IMR-90 (cell line): ENCODE data around the gene PLAC9. TPM values are rescaled to one million over a fixed set of nuclear protein-coding genes. Genes with fewer than 3 reads are reported as not detected.

ENCODE experiments used
- ATAC-seq: fragments of 200-7000 bp; cut with Tn5 transposase; 2 replicates; pipeline ENCODE4 v1.9.1; 2020; ENCODE audit warnings: low read depth, mild to moderate bottlenecking, moderate library complexity
- BruUV-seq: library from RNA; stranded (reverse); fragments of 400-500 nt; replicated peaks from 2 replicates; lab custom pipeline; 2021; lab: Mats Ljungman, UMichigan
- CTCF ChIA-PET: fragments of 300-600 bp; formaldehyde crosslinking; extraction: SDS; loops from one replicate; lab custom pipeline; 2021; ENCODE audit warnings: antibody characterized with exemption; lab: Yijun Ruan, JAX
- POLR2A ChIA-PET: fragments of 300-600 bp; sonication (Branson Sonifier 250); formaldehyde crosslinking; loops from one replicate; lab custom pipeline; 2022; ENCODE audit warnings: antibody characterized with exemption; ENCODE audit not compliant: unreplicated experiment; lab: Charles Lee
- DNase-seq: peaks from one replicate; pipeline ENCODE4 v3.0.0; 2013
- H2AFZ ChIP-seq: replicated peaks from 2 replicates; pipeline ENCODE3; 2013; ENCODE audit warnings: low read length, mild to moderate bottlenecking; ENCODE audit not compliant: poor library complexity
- H2AK5ac ChIP-seq: 2 replicates; pipeline ENCODE4 v1.6.1; 2013; ENCODE audit warnings: low read depth, low read length, inconsistent platforms
- H2AK9ac ChIP-seq: replicated peaks from 2 replicates; pipeline ENCODE3; 2013; ENCODE audit warnings: mild to moderate bottlenecking, low read depth, low read length, moderate library complexity; ENCODE audit not compliant: poor library complexity
- H2BK120ac ChIP-seq: 2 replicates; pipeline ENCODE4 v1.6.1; 2013; ENCODE audit warnings: low read depth, low read length, inconsistent platforms
- H2BK15ac ChIP-seq: 3 replicates; pipeline ENCODE4 v1.6.1; 2013; ENCODE audit warnings: low read depth, low read length, inconsistent platforms
- H2BK20ac ChIP-seq: 2 replicates; pipeline ENCODE4 v1.6.1; 2013; ENCODE audit warnings: low read depth, mild to moderate bottlenecking, inconsistent platforms, low read length, moderate library complexity
- H2BK5ac ChIP-seq: 2 replicates; pipeline ENCODE4 v1.6.1; 2013; ENCODE audit warnings: mild to moderate bottlenecking, low read depth, low read length, inconsistent platforms; ENCODE audit not compliant: poor library complexity, severe bottlenecking
- H3K14ac ChIP-seq: replicated peaks from 2 replicates; pipeline ENCODE4 v1.6.1; 2013; ENCODE audit warnings: low read depth, low read length, inconsistent platforms
- H3K18ac ChIP-seq: 2 replicates; pipeline ENCODE4 v1.6.1; 2013; ENCODE audit warnings: low read depth, low read length, control low read depth
- H3K23ac ChIP-seq: 2 replicates; pipeline ENCODE4 v1.6.1; 2013; ENCODE audit warnings: low read depth, low read length, inconsistent platforms
- H3K27ac ChIP-seq: 2 replicates; pipeline ENCODE4 v1.5.1; 2013; ENCODE audit warnings: mild to moderate bottlenecking, control low read depth, low read length; ENCODE audit not compliant: insufficient read depth
- H3K27me3 ChIP-seq: 2 replicates; pipeline ENCODE4 v1.6.1; 2013; ENCODE audit warnings: low read length; ENCODE audit not compliant: control insufficient read depth, insufficient read depth
- H3K36me3 ChIP-seq: 2 replicates; pipeline ENCODE4 v1.6.1; 2013; ENCODE audit warnings: low read length, mixed read lengths; ENCODE audit not compliant: control insufficient read depth, insufficient read depth
- H3K4ac ChIP-seq: 2 replicates; pipeline ENCODE4 v1.6.1; 2013; ENCODE audit warnings: low read depth, low read length, inconsistent platforms
- H3K4me1 ChIP-seq: 2 replicates; pipeline ENCODE4 v1.6.1; 2013; ENCODE audit warnings: low read length, mixed read lengths; ENCODE audit not compliant: control insufficient read depth, insufficient read depth
- H3K4me2 ChIP-seq: 2 replicates; pipeline ENCODE4 v1.6.1; 2013; ENCODE audit warnings: low read depth, mild to moderate bottlenecking, control low read depth, low read length, moderate library complexity
- H3K4me3 ChIP-seq: 2 replicates; pipeline ENCODE4 v1.5.1; 2013; ENCODE audit warnings: low read depth, mild to moderate bottlenecking, control low read depth, low read length, moderate library complexity; ENCODE audit not compliant: insufficient read depth
- H3K56ac ChIP-seq: 2 replicates; pipeline ENCODE4 v1.6.1; 2013; ENCODE audit warnings: low read length, inconsistent platforms; ENCODE audit not compliant: insufficient read depth; ENCODE audit errors: extremely low read depth
- H3K79me1 ChIP-seq, 2 experiments: 2 replicates each; pipeline ENCODE4 v1.6.1; 2013; ENCODE audit warnings: low read length in 2 of 2, inconsistent platforms in 1 of 2, low read depth in 1 of 2
- H3K9ac ChIP-seq: 2 replicates; pipeline ENCODE4 v1.6.1; 2013; ENCODE audit warnings: low read depth, low read length, control low read depth
- H3K9me1 ChIP-seq: 2 replicates; pipeline ENCODE4 v1.6.1; 2013; ENCODE audit warnings: low read length, inconsistent platforms; ENCODE audit not compliant: insufficient read depth
- H3K9me3 ChIP-seq: 2 replicates; pipeline ENCODE4 v1.6.1; 2013; ENCODE audit warnings: low read length; ENCODE audit not compliant: control insufficient read depth, insufficient read depth
- H4K20me1 ChIP-seq: 2 replicates; pipeline ENCODE4 v1.6.1; 2013; ENCODE audit warnings: low read length, inconsistent platforms; ENCODE audit not compliant: insufficient read depth
- H4K5ac ChIP-seq: 2 replicates; pipeline ENCODE4 v1.6.1; 2013; ENCODE audit warnings: mild to moderate bottlenecking, low read depth, low read length, control low read depth
- H4K8ac ChIP-seq, 2 experiments: 2 replicates each; pipeline ENCODE4 v1.6.1; 2013; ENCODE audit warnings: low read depth in 2 of 2, low read length in 2 of 2, control low read depth in 1 of 2, inconsistent platforms in 1 of 2
- H4K91ac ChIP-seq: 2 replicates; pipeline ENCODE4 v1.6.1; 2013; ENCODE audit warnings: low read depth, low read length, inconsistent platforms; ENCODE audit not compliant: insufficient read depth
- BHLHE40 ChIP-seq: fragments of 150-350 bp; IDR thresholded peaks from 2 replicates; pipeline ENCODE4 v1.6.1; 2016; ENCODE audit warnings: mild to moderate bottlenecking, low read depth, low read length
- CEBPB ChIP-seq: IDR thresholded peaks from 2 replicates; pipeline ENCODE4 v1.6.1; 2012; ENCODE audit warnings: low read depth, low read length, improper control_type of control experiment
- CHD1 ChIP-seq: IDR thresholded peaks from 2 replicates; pipeline ENCODE4 v1.6.1; 2012; ENCODE audit warnings: low read depth, low read length, improper control_type of control experiment
- ELK1 ChIP-seq: fragments of 150-350 bp; IDR thresholded peaks from 2 replicates; pipeline ENCODE4 v1.6.1; 2016; ENCODE audit warnings: low read depth, mild to moderate bottlenecking, low read length, moderate library complexity, borderline replicate concordance
- FOS ChIP-seq: fragments of 150-350 bp; IDR thresholded peaks from 2 replicates; pipeline ENCODE4 v1.6.1; 2016; ENCODE audit warnings: low read depth, low read length
- MAFK ChIP-seq: IDR thresholded peaks from 2 replicates; pipeline ENCODE4 v1.6.1; 2012; ENCODE audit warnings: low read depth, low read length, improper control_type of control experiment
- MAZ ChIP-seq: IDR thresholded peaks from 2 replicates; pipeline ENCODE4 v1.6.1; 2012; ENCODE audit warnings: low read depth, mild to moderate bottlenecking, low read length, improper control_type of control experiment, moderate library complexity, borderline replicate concordance
- NFE2L2 ChIP-seq: fragments of 150-350 bp; IDR thresholded peaks from 2 replicates; pipeline ENCODE4 v1.6.1; 2016; ENCODE audit warnings: low read depth, mild to moderate bottlenecking, low read length
- POLR2A ChIP-seq: IDR thresholded peaks from 2 replicates; pipeline ENCODE4 v1.6.1; 2012; ENCODE audit warnings: mild to moderate bottlenecking, low read depth, low read length
- RAD21 ChIP-seq: IDR thresholded peaks from 2 replicates; pipeline ENCODE4 v1.6.1; 2012; ENCODE audit warnings: low read length, improper control_type of control experiment
- RCOR1 ChIP-seq: IDR thresholded peaks from 2 replicates; pipeline ENCODE4 v1.6.1; 2012; ENCODE audit warnings: mild to moderate bottlenecking, low read length, improper control_type of control experiment; ENCODE audit not compliant: insufficient replicate concordance
- RFX5 ChIP-seq: IDR thresholded peaks from 2 replicates; pipeline ENCODE4 v1.8.0; 2012; ENCODE audit warnings: low read depth, mild to moderate bottlenecking, low read length, moderate library complexity
- SMC3 ChIP-seq: fragments of 150-350 bp; IDR thresholded peaks from 2 replicates; pipeline ENCODE4 v1.6.1; 2016; ENCODE audit warnings: low read depth, mild to moderate bottlenecking, antibody characterized with exemption, low read length, moderate library complexity
- WGBS, 2 experiments: methylation state at CpG; one replicate each; pipeline versions ENCODE4 v1.1.5 to v1.1.7; 2013; ENCODE audit warnings: missing lambda C conversion rate in 2 of 2; ENCODE audit not compliant: insufficient read length in 1 of 2; ENCODE audit errors: extremely low coverage in 2 of 2; 5-methylcytosine and 5-hydroxymethylcytosine counted together
- dilution Hi-C: fragments of 300-500 bp; cut with HindIII; formaldehyde crosslinking; loops from one replicate; pipeline ENCODE4 v1.14.3; 2018; ENCODE audit warnings: low sequenced_read_pairs; ENCODE audit not compliant: unreplicated experiment
- in situ Hi-C: fragments of 300-500 bp; cut with MboI; formaldehyde crosslinking; loops from 3 replicates; pipeline ENCODE4 v1.14.3; 2019; ENCODE audit warnings: low sequenced_read_pairs, inconsistent platforms, mixed read lengths
- intact Hi-C: fragments of 100-400 bp; cut with micrococcal nuclease; formaldehyde crosslinking; loops from 2 replicates; pipeline ENCODE4 v1.10.0; 2022
- polyA plus RNA-seq, 3 experiments: library from polyadenylated mRNA; depleted of rRNA; stranded (reverse); fragments of >200 nt; gene quantifications; 2 replicates each; pipeline ENCODE4 v1.2.3, GENCODE V29; 2012; ENCODE audit warnings: low replicate concordance in 1 of 3
- total RNA-seq: library from RNA; depleted of rRNA; stranded (reverse); fragments of >200 nt; gene quantifications from 2 replicates; pipeline ENCODE4 v1.2.3, GENCODE V29; 2012
- TF ChIP-seq, protein P1 (sequence below): conservative IDR thresholded peaks from 2 replicates; pipeline ENCODE4 v1.5.1; 2012; ENCODE audit warnings: mild to moderate bottlenecking, low read depth, low read length, improper control_type of control experiment
- TF ChIP-seq, protein P2 (sequence below): fragments of 150-350 bp; IDR thresholded peaks from 2 replicates; pipeline ENCODE4 v1.6.1; 2017; ENCODE audit warnings: mild to moderate bottlenecking, antibody characterized with exemption, low read length, low read depth

Gene PLAC9
- total and polyA plus RNA-seq, 2 of the 4 experiments (the other 2 are of a cell fraction): 1.6 to 12.2 TPM

DNA sequence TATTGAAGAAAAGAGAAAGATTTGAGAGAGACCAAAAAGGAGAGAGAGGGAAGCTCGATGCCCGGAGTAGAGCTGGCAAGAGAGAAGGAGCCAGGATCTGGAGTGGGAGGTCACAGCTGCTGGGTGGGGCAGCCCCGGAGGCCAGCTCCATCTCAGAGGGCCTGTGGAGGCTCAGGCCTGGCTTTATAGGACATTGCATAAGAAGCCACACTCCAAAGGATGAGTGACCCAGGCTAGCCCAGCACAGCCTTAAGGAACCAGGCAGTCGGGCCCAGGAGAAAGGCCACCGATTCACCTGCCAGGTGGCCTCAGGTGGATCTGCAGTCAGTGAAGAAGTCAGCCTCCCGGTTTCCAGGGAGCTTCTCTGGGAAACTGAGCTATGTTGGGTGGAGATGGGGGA is 676 bp downstream of the PLAC9 start:
- peak overlapping the region; percentile 96 for H3K4me2 ChIP-seq
- H2BK5ac ChIP-seq: no peak overlapping the region
- no peaks in the 10 kb centered on the region for H4K20me1 ChIP-seq
- H3K79me1 ChIP-seq: peaks cover 0 to 11% of the 10 kb centered on the region in 2 experiments; a peak in 1 of 4 replicates
- H3K9me1 ChIP-seq: peaks cover 8% of the 10 kb centered on the region; the same call in 1 of the 2 replicates
- H4K5ac ChIP-seq: no peak overlapping the region
- H3K4me3 ChIP-seq: peak overlapping the region; percentile 67; the same call in 1 of the 2 replicates
- no peaks in the 10 kb centered on the region for H3K27me3 ChIP-seq
- no peak overlapping the region for H3K23ac ChIP-seq
- peaks cover 17% of the 10 kb centered on the region for H3K4me1 ChIP-seq
- DNase-seq: no peak
- H2BK15ac ChIP-seq: no peak overlapping the region
- no peaks in the 10 kb centered on the region for H3K9me3 ChIP-seq
- intact Hi-C loops (loop anchor here (10.0 kb wide), 1 partner anchor 588 kb away; no protein-coding TSS in a partner anchor), in situ Hi-C loops (no loop called here), dilution Hi-C loops (no loop called here)
- no peak overlapping the region for H2BK20ac ChIP-seq
- H2AFZ ChIP-seq: peak overlapping the region; percentile 77
- peak overlapping the region; percentile 83; the same call in 1 of the 2 replicates for H2BK120ac ChIP-seq
- WGBS, 2 experiments: 20% methylated on average over 4 of the region's 6 CpGs; no CpG with 5 or more reads in 1 of the 2 experiments
- H3K4ac ChIP-seq: peak overlapping the region; percentile 64
- H3K14ac ChIP-seq: peak overlapping the region; percentile 10; the same call in 1 of the 2 replicates
- ChIA-PET POLR2A (no interaction called here), CTCF (interaction anchor here (0.8 to 1.2 kb wide), 2 partner anchors 87 to 715 kb away, joined by 3 to 5 read pairs; no protein-coding TSS in a partner anchor)
- peak overlapping the region; percentile 74; the same call in 1 of the 2 replicates for H2AK5ac ChIP-seq
- ATAC-seq: no peak
- H3K56ac ChIP-seq: no peak overlapping the region; the same call in 1 of the 2 replicates
- BruUV-seq: no TSS peak
- H3K27ac ChIP-seq: 0 out of 2 replicates have a peak overlapping the region, but pooled peaks have one; percentile 1
- no peaks in the 10 kb centered on the region for H3K36me3 ChIP-seq
- H3K9ac ChIP-seq: peak overlapping the region; percentile 25; the same call in 1 of the 2 replicates
- no peak overlapping the region; the same call in 1 of the 2 replicates for H3K18ac ChIP-seq
- H4K8ac ChIP-seq: peak overlapping the region; percentile 50; a peak in 2 of 4 replicates
- peak overlapping the region; percentile 34; the same call in 1 of the 2 replicates for H4K91ac ChIP-seq
- H2AK9ac ChIP-seq: peak overlapping the region; percentile 79
- TF ChIP-seq NFE2L2 (no peak), RFX5 (no peak), ELK1 (no peak), RCOR1 (no peak), FOS (no peak), CEBPB (no peak), RAD21 (no peak), BHLHE40 (no peak), POLR2A (no peak), MAZ (no peak), MAFK (no peak), CHD1 (no peak), SMC3 (no peak)
- TF ChIP-seq, protein P1, sequence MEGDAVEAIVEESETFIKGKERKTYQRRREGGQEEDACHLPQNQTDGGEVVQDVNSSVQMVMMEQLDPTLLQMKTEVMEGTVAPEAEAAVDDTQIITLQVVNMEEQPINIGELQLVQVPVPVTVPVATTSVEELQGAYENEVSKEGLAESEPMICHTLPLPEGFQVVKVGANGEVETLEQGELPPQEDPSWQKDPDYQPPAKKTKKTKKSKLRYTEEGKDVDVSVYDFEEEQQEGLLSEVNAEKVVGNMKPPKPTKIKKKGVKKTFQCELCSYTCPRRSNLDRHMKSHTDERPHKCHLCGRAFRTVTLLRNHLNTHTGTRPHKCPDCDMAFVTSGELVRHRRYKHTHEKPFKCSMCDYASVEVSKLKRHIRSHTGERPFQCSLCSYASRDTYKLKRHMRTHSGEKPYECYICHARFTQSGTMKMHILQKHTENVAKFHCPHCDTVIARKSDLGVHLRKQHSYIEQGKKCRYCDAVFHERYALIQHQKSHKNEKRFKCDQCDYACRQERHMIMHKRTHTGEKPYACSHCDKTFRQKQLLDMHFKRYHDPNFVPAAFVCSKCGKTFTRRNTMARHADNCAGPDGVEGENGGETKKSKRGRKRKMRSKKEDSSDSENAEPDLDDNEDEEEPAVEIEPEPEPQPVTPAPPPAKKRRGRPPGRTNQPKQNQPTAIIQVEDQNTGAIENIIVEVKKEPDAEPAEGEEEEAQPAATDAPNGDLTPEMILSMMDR: no peak
- TF ChIP-seq, protein P2, sequence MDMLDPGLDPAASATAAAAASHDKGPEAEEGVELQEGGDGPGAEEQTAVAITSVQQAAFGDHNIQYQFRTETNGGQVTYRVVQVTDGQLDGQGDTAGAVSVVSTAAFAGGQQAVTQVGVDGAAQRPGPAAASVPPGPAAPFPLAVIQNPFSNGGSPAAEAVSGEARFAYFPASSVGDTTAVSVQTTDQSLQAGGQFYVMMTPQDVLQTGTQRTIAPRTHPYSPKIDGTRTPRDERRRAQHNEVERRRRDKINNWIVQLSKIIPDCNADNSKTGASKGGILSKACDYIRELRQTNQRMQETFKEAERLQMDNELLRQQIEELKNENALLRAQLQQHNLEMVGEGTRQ: no peak
